Right renal cortex interstitium (tissue), 3 donors: ENCODE measurements around the gene NUP98. TPM values are rescaled to one million over a fixed set of nuclear protein-coding genes. Genes with fewer than 3 reads are reported as not detected.
A peak's percentile ranks its signal among the peaks of the same experiment; 100 is the strongest.
"Not testable (repeated sequence)": the region's sequence is repeated elsewhere in the genome, so short reads cannot be mapped to it uniquely, and the experiment has no call there.

Experiments used
- DNase-seq, 3 donors: peaks; one replicate each; pipeline ENCODE4 v3.0.0-alpha.2; 2013; ENCODE audit warnings: low read depth in 3 of 3, low spot score in 2 of 3
- polyA plus RNA-seq, 3 donors: library from polyadenylated mRNA; unstranded; fragments of 120-200 nt; gene quantifications; one replicate each; pipeline ENCODE4 v1.2.1, GENCODE V29; 2013; ENCODE audit not compliant: insufficient read length in 3 of 3

NUP98 gene
- polyA plus RNA-seq, 3 donors: 58.2 to 62.6 (median 59.2) TPM

GRCh38 chr11:3802011-3802790, 4.8 kb upstream of the NUP98 start:
- DNase-seq: no peak

DNA sequence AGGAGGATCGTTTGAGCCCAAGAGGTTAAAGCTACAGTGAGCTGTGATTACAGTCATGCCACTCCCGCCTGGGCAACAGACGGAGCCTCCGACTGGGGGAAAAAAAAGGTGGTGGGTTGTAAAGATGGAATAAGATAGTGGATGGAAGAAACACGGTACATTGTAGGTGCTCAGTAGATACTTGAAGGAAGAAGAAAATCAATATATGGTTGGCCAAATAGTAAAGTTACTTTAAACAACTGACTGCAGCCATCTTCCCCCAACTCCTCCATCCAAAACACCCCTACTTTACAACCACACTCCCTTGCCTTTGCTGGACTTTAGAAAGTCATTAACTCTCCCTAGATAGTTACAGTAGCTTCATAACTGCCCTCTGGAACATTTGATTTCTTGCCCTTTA, 2.5 kb upstream of the NUP98 start:
- DNase-seq: no peak

GRCh38 chr11:3799143-3799542, 1.8 kb upstream of the NUP98 start:
- DNase-seq: no peak

- peak in 1 of 3 donors; percentile 35 for DNase-seq
These were observed 489 bp downstream of the NUP98 start for GRCh38 chr11:3796801-3797328.

DNA sequence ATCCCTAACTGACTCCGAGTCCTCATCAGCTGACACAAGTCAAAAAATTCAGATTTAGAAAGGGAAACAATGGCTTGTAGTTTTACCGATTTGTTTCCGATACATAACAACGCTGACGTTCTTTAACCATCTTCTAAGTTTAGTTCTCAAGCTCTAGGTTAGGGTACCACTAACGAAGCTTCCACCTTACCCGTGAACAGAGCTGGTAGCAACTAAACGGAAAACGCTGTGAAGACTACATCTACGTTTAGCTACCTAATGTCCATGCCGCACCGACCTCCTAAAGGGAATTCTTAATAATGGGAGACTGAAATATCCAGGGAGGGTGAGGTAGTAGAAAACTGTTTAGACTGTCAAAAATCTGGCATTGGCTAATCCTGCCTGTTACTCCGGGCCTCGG, 1.0 kb downstream of the NUP98 start:
- no peak for DNase-seq

DNA sequence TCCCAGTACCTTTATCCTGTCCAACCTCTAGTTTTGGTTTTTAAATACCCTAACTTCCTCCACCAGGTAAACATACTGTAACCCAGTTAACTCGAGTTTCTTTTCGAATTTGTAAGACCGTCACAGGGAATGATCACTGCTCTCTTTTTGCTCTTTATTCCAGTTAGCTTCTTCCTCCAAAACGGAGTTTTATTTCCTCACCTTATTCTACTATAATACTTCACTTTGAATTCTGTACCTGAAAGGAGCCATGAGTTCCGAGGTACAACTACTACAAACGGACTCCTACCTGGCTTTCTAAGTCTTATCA, 1.4 kb downstream of the NUP98 start:
- DNase-seq: no peak

DNA sequence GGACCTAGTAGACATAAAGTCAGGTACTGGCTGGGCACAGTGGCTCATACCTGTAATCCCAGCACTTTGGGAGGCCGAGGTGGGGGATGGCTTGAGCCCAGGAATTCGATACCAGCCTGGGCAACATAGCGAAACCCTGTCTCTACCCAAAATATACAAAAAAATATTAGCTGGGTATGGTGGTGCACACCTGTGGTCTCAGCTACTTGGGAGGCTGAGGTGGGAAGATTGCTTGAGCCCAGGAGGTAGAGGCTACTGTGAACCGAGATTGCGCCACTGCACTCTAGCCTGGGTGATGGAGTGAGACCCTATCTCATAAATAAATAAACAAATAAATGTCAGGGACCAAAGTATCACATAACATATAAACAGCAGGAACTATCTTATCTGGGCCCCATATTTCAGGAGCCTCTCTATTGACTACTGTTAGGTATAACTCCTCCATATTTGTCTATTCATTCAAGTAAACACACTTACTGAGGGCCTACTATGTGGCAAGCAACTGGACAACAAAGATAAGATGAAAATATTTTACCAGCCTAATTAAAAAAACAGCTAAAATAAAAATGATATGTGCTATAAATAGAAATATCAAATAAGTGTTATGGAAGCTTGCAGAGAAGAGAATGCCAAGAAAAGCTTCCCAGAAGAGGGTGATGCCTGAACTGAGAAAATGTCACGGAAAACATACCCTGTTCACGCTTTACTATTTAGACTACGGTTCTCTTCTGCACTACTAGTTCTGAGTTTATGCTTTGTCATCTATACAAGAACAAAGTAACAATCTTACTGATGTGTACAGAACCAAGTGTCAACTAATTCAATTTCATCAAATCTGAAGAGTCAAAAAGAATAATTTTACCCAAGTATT, 2.0 kb downstream of the NUP98 start:
- DNase-seq: no peak

- DNase-seq: not testable (repeated sequence)
These were observed 3.0 kb downstream of the NUP98 start for GRCh38 chr11:3794387-3794786.

- no peak for DNase-seq
These were observed 10.4 kb downstream of the NUP98 start for GRCh38 chr11:3786781-3787428.

GRCh38 chr11:3783611-3784010, 13.7 kb downstream of the NUP98 start:
- DNase-seq: no peak

DNA sequence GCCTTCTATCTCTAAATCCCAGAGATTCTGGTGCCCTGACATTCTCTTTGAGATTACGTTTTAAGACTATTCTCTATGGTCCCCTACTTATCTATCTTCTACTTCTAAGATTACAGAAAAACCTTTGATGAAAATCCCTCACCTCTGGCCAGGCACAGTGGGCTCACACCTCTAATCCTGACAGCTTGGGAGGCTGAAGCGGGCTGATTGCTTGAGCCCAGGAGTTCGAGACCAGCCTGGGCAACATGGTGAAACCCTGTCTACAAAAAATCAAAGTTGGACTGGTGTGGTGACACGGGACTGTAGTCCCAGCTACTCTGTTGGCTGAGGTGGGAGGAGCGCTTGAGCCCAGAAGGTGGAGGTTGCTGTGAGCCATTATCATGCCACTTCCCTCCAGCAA, 14.4 kb downstream of the NUP98 start:
- no peak for DNase-seq

GRCh38 chr11:3781423-3781822, 15.9 kb downstream of the NUP98 start:
- DNase-seq: no peak

- no peak for DNase-seq
These were observed 21.5 kb downstream of the NUP98 start for GRCh38 chr11:3775736-3776406.

GRCh38 chr11:3773180-3773579, 24.2 kb downstream of the NUP98 start:
- DNase-seq: no peak

DNA sequence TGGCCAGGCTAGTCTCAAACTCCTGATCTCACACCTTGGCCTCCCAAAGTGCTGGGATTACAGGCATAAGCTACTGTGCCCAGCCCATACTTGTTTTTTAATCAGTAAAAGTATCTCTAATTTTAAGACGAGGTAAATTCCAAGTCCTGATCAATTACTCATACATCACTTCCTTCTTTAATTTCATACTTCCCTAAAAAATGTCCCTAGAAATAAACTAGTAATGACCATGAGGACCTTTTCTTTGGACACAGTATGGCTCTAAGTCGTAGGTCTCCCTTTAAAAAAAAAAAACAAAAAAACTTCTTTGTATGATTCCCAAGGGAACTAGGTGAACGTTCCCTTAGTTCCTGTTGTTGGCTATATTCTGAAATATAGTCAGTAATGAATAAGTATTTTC, 29.8 kb downstream of the NUP98 start:
- DNase-seq: no peak

- DNase-seq: not testable (repeated sequence)
These were observed 30.5 kb downstream of the NUP98 start for GRCh38 chr11:3766836-3767235.

DNA sequence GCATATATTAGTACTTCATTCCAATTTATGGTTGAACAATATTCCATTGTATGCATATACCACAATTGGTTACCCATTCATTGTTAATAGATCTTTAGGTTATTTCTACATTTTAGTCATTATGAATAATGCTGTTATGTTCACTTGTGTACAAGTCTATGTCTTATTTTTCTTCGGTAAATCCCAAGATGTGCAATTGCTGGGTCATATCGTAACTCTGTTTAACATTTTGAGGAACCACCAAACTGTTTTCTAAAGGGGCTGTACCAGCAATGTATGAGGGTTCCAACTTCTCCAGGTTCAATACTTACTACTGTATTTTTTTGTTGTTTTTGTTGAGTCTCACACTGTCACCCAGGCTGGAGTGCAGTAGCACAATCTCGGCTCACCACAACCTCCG, 33.1 kb downstream of the NUP98 start:
- DNase-seq: no peak

- no peak for DNase-seq
These were observed 42.2 kb downstream of the NUP98 start for GRCh38 chr11:3755151-3755550.

DNA sequence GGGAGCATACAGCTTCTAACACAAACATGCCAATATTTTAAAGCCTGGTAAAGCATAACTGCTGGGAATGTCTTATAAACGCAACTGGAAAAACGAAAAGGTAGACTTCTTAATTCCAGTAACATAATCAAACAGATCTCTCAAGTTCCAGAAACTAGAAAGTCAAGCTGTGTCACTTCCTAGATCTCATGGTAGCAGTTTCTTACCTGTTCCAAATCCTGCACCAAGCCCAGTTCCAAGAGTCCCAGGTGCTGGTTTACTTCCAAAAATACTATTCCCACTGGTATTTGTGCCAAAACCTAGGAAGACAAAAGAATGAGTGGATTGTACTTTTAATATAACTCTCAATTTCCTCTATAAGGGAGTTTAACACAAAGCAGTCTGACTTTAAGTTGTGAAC, 44.2 kb downstream of the NUP98 start:
- no peak for DNase-seq

DNA sequence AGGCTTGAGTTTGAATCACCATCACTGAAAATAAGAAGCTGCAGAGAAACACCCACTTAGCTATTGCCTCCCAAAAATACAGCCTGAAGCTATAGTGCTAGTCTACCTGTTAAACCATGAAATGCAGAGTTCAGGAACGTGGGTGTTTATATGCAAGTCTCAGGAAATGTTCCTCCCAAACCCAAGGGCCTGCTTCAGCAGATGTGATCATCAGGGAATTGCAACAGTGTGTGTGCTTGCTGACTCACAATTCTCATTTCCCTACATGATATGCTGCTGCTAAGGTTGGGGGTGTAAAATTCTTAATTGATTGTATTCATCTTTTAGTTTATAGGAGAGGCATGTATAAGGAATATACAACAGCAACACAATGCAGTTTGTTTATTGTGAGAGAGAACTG, 49.6 kb downstream of the NUP98 start:
- no peak for DNase-seq

GRCh38 chr11:3745161-3745560, 52.2 kb downstream of the NUP98 start:
- DNase-seq: peak in 2 of 3 donors; percentile 1
